ENCODE measurements around the gene PCMTD2. TPM values are rescaled to one million over a fixed set of nuclear protein-coding genes. Genes with fewer than 3 reads are reported as not detected.
"Not testable (repeated sequence)": the region's sequence is repeated elsewhere in the genome, so short reads cannot be mapped to it uniquely, and the experiment has no call there.

The PCMTD2 gene
- total RNA-seq, 2 experiments from 2014 or later = 68.5 to 76.5 TPM

GRCh38 chr20:64303086-64303485 is 47.5 kb downstream of the PCMTD2 start:
- ATAC-seq (ENCODE audit: poor library complexity); intact Hi-C loops (cut with DNase I, micrococcal nuclease); H3K36me3 Mint-ChIP-seq (ENCODE audit: low read depth); H3K4me3 Mint-ChIP-seq; H3K9me3 ChIP-seq (ENCODE audit: control insufficient read depth in 1 of 2, insufficient read depth in 1 of 2, low read length in 2 of 2); H3K4me1 Mint-ChIP-seq (ENCODE audit: low read depth); H3K27me3 Mint-ChIP-seq; DNase-seq; H3K27me3 ChIP-seq (ENCODE audit: control insufficient read depth in 1 of 2, insufficient read depth in 2 of 2, low read length in 2 of 2); H3K9me3 Mint-ChIP-seq; H3K4me3 ChIP-seq (ENCODE audit: low read length); H3K36me3 ChIP-seq (ENCODE audit: insufficient read depth, low read length); H3K4me1 ChIP-seq (ENCODE audit: insufficient read depth, low read length); H3K27ac Mint-ChIP-seq; H3K27ac ChIP-seq (ENCODE audit: low read depth in 1 of 2, low read length in 2 of 2); POLR2A ChIA-PET: not testable (repeated sequence)
- CTCF ChIA-PET = interaction anchor here (1.1 kb wide), 1 partner anchor 17 kb away, joined by 4 read pairs; no protein-coding TSS in a partner anchor

GRCh38 chr20:64313761-64314160 is 58.2 kb downstream of the PCMTD2 start:
- POLR2A ChIA-PET; H3K4me1 ChIP-seq (ENCODE audit: insufficient read depth, low read length); H3K27ac ChIP-seq (ENCODE audit: low read depth in 1 of 2, low read length in 2 of 2); H3K27me3 ChIP-seq (ENCODE audit: control insufficient read depth in 1 of 2, insufficient read depth in 2 of 2, low read length in 2 of 2); DNase-seq; H3K36me3 Mint-ChIP-seq (ENCODE audit: low read depth); H3K9me3 ChIP-seq (ENCODE audit: control insufficient read depth in 1 of 2, insufficient read depth in 1 of 2, low read length in 2 of 2); ATAC-seq (ENCODE audit: poor library complexity); H3K9me3 Mint-ChIP-seq; H3K4me3 Mint-ChIP-seq; intact Hi-C loops (cut with DNase I, micrococcal nuclease); H3K36me3 ChIP-seq (ENCODE audit: insufficient read depth, low read length); H3K27ac Mint-ChIP-seq; CTCF ChIA-PET; H3K4me3 ChIP-seq (ENCODE audit: low read length); H3K4me1 Mint-ChIP-seq (ENCODE audit: low read depth): not testable (repeated sequence)
- H3K27me3 Mint-ChIP-seq = peaks cover 19% of the 10 kb centered on the region

- DNase-seq; ATAC-seq (ENCODE audit: poor library complexity); H3K27me3 ChIP-seq (ENCODE audit: control insufficient read depth in 1 of 2, insufficient read depth in 2 of 2, low read length in 2 of 2); H3K36me3 ChIP-seq (ENCODE audit: insufficient read depth, low read length); H3K9me3 ChIP-seq (ENCODE audit: control insufficient read depth in 1 of 2, insufficient read depth in 1 of 2, low read length in 2 of 2); H3K9me3 Mint-ChIP-seq; H3K27ac ChIP-seq (ENCODE audit: low read depth in 1 of 2, low read length in 2 of 2); H3K4me3 ChIP-seq (ENCODE audit: low read length); H3K4me3 Mint-ChIP-seq; CTCF ChIA-PET; POLR2A ChIA-PET; H3K4me1 ChIP-seq (ENCODE audit: insufficient read depth, low read length); intact Hi-C loops (cut with DNase I, micrococcal nuclease); H3K4me1 Mint-ChIP-seq (ENCODE audit: low read depth); H3K36me3 Mint-ChIP-seq (ENCODE audit: low read depth); H3K27ac Mint-ChIP-seq: not testable (repeated sequence)
- H3K27me3 Mint-ChIP-seq = peaks cover 27% of the 10 kb centered on the region
Observed at GRCh38 chr20:64315381-64315780, 59.8 kb downstream of the PCMTD2 start.

- H3K36me3 Mint-ChIP-seq (ENCODE audit: low read depth); H3K36me3 ChIP-seq (ENCODE audit: insufficient read depth, low read length); H3K9me3 ChIP-seq (ENCODE audit: control insufficient read depth in 1 of 2, insufficient read depth in 1 of 2, low read length in 2 of 2); POLR2A ChIA-PET; H3K4me3 Mint-ChIP-seq; H3K4me3 ChIP-seq (ENCODE audit: low read length); H3K27ac Mint-ChIP-seq; CTCF ChIA-PET; ATAC-seq (ENCODE audit: poor library complexity); H3K9me3 Mint-ChIP-seq; H3K27ac ChIP-seq (ENCODE audit: low read depth in 1 of 2, low read length in 2 of 2); DNase-seq; H3K4me1 ChIP-seq (ENCODE audit: insufficient read depth, low read length); H3K4me1 Mint-ChIP-seq (ENCODE audit: low read depth); H3K27me3 ChIP-seq (ENCODE audit: control insufficient read depth in 1 of 2, insufficient read depth in 2 of 2, low read length in 2 of 2); intact Hi-C loops (cut with DNase I, micrococcal nuclease): not testable (repeated sequence)
- peaks cover 27% of the 10 kb centered on the region for H3K27me3 Mint-ChIP-seq
Observed at GRCh38 chr20:64315884-64316283, 60.3 kb downstream of the PCMTD2 start.

GRCh38 chr20:64316415-64317083 is 61.0 kb downstream of the PCMTD2 start:
- DNase-seq = peak in 8 of 14 experiments; percentile 9 to 34 (median 22)
- H3K9me3 ChIP-seq (ENCODE audit: control insufficient read depth in 1 of 2, insufficient read depth in 1 of 2, low read length in 2 of 2); H3K4me1 Mint-ChIP-seq (ENCODE audit: low read depth); intact Hi-C loops (cut with DNase I, micrococcal nuclease); H3K36me3 ChIP-seq (ENCODE audit: insufficient read depth, low read length); H3K4me3 ChIP-seq (ENCODE audit: low read length); H3K4me3 Mint-ChIP-seq; H3K36me3 Mint-ChIP-seq (ENCODE audit: low read depth); CTCF ChIA-PET; H3K9me3 Mint-ChIP-seq; H3K27ac ChIP-seq (ENCODE audit: low read depth in 1 of 2, low read length in 2 of 2); H3K27ac Mint-ChIP-seq; H3K27me3 ChIP-seq (ENCODE audit: control insufficient read depth in 1 of 2, insufficient read depth in 2 of 2, low read length in 2 of 2); ATAC-seq (ENCODE audit: poor library complexity); POLR2A ChIA-PET; H3K4me1 ChIP-seq (ENCODE audit: insufficient read depth, low read length): not testable (repeated sequence)
- H3K27me3 Mint-ChIP-seq = peaks cover 27% of the 10 kb centered on the region

- H3K9me3 Mint-ChIP-seq; H3K27me3 ChIP-seq (ENCODE audit: control insufficient read depth in 1 of 2, insufficient read depth in 2 of 2, low read length in 2 of 2); intact Hi-C loops (cut with DNase I, micrococcal nuclease); H3K4me3 Mint-ChIP-seq; H3K27ac Mint-ChIP-seq; H3K27ac ChIP-seq (ENCODE audit: low read depth in 1 of 2, low read length in 2 of 2); H3K36me3 Mint-ChIP-seq (ENCODE audit: low read depth); H3K4me1 Mint-ChIP-seq (ENCODE audit: low read depth); ATAC-seq (ENCODE audit: poor library complexity); H3K36me3 ChIP-seq (ENCODE audit: insufficient read depth, low read length); DNase-seq; CTCF ChIA-PET; H3K4me3 ChIP-seq (ENCODE audit: low read length); H3K4me1 ChIP-seq (ENCODE audit: insufficient read depth, low read length); POLR2A ChIA-PET; H3K9me3 ChIP-seq (ENCODE audit: control insufficient read depth in 1 of 2, insufficient read depth in 1 of 2, low read length in 2 of 2): not testable (repeated sequence)
- H3K27me3 Mint-ChIP-seq = peaks cover 27% of the 10 kb centered on the region
Observed at GRCh38 chr20:64317331-64317730, 61.8 kb downstream of the PCMTD2 start.

GRCh38 chr20:64318056-64318455 is 62.5 kb downstream of the PCMTD2 start:
- H3K27ac ChIP-seq (ENCODE audit: low read depth in 1 of 2, low read length in 2 of 2); H3K27ac Mint-ChIP-seq; H3K4me3 Mint-ChIP-seq; H3K36me3 ChIP-seq (ENCODE audit: insufficient read depth, low read length); H3K9me3 ChIP-seq (ENCODE audit: control insufficient read depth in 1 of 2, insufficient read depth in 1 of 2, low read length in 2 of 2); POLR2A ChIA-PET; H3K4me1 Mint-ChIP-seq (ENCODE audit: low read depth); H3K9me3 Mint-ChIP-seq; DNase-seq; CTCF ChIA-PET; H3K27me3 ChIP-seq (ENCODE audit: control insufficient read depth in 1 of 2, insufficient read depth in 2 of 2, low read length in 2 of 2); ATAC-seq (ENCODE audit: poor library complexity); H3K4me3 ChIP-seq (ENCODE audit: low read length); H3K36me3 Mint-ChIP-seq (ENCODE audit: low read depth); H3K4me1 ChIP-seq (ENCODE audit: insufficient read depth, low read length); intact Hi-C loops (cut with DNase I, micrococcal nuclease): not testable (repeated sequence)
- peaks cover 28% of the 10 kb centered on the region for H3K27me3 Mint-ChIP-seq
